NCI-H774 (cell line): ENCODE results near the gene TARM1.
"Not testable (repeated sequence)": the region's sequence is repeated elsewhere in the genome, so short reads cannot be mapped to it uniquely, and the experiment has no call there.

Experiments
- DNase-seq: peaks from one replicate; lab custom pipeline; 2025; lab: John Stamatoyannopoulos, UW

The TARM1 gene

DNA sequence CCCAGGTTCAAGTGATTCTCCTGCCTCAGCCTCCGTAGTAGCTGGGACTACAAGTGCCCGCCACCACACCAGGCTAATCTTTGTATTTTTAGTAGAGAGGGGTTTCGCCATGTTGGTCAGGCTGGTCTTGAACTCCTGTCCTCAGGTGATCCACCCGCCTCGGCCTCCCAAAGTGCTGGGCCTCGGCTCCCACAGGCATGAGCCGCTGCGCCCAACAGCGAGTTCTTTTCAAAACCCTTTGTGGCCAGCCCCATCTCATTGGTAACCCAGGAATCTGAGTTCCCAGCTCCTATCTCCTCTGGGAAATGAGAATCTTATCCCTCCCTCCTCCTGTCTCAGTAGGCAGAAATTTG is 18.7 kb upstream of the TARM1 start:
- not testable (repeated sequence) for DNase-seq

DNA sequence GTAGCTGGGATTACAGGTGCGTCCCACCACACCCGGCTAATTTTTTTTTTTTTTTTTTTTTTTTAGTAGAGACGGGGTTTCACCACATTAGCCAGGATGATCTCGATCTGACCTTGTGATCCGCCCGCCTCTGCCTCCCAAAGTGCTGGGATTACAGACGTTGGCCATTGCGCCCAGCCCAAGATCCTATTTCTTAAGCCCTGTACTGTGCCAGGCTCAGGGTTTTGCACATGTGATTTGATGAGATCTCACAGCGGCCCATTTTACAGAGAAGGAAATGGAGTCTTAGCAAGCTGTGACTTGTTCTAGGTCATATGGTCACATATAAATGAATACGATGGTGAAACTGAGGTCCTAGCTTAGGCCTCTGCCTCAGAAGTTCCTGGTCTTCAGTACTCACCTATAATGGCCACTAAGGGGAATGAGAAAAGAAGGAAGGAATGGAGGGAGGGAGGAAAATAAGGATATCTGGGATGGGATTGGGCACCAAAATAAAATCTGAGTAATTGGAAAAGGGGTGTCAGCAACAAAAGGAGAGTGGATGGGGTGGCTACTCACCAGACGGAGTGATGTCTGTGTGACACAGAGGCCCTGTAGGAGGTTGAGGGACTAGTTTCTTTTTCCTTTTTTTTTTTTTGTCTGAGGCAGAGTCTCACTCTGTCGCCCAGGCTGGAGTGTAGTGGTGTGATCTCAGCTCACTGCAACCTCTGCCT is 18.2 kb upstream of the TARM1 start:
- no peak for DNase-seq

DNA sequence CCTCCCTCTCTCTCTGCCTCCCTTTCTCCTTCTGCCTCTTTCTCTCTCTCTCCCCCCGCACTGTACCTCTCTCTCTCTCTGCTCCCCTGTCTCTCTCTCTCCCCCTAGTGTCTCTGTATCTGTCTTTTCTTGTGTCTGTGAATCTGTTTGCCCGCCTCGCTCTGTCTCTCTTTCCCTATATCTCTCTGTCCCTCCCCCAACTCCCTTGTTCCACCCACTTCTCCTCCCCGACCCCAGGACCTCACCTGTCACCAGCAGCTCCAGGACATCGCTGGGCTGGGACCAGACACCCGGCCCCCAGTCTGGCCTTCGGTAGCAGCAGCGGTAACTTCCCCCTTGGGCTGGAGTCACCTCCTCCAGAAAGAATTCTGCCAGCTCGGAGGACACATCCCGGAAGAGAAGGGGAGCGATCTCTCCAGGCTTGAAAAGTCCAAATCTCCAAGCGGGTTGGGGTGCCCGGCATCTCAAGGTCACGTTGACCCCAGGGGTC is 15.5 kb upstream of the TARM1 start:
- no peak for DNase-seq

DNA sequence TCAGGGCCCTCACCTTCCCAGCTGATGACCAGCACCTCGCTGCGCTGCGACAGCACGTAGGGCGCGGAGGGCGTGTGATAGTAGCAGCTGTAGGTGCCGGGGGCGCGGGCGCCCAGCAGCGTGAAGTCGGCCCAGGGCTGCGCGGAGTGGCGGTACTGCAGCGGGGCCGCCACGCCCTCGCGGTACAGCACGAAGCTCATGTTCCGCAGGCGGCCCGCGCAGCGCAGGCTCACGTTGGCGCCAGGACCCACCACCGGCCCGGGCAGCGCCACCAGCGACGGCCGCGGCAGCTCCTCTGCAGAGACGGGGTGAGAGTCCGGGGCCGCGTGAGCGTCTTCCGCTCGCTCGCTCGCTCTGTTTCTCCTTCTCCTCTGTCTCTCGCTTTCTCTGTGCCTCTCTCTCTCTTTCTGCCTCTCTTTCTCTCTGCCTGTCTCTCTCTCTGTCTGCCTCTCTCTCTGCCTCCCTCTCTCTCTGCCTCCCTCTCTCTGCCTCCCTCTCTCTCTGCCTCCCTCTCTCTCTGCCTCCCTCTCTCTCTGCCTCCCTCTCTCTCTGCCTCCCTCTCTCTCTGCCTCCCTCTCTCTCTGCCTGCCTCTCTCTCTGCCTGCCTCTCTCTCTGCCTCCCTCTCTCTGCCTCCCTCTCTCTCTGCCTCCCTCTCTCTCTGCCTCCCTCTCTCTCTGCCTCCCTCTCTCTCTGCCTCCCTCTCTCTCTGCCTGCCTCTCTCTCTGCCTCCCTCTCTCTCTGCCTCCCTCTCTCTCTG is 14.9 kb upstream of the TARM1 start:
- not testable (repeated sequence) for DNase-seq

DNA sequence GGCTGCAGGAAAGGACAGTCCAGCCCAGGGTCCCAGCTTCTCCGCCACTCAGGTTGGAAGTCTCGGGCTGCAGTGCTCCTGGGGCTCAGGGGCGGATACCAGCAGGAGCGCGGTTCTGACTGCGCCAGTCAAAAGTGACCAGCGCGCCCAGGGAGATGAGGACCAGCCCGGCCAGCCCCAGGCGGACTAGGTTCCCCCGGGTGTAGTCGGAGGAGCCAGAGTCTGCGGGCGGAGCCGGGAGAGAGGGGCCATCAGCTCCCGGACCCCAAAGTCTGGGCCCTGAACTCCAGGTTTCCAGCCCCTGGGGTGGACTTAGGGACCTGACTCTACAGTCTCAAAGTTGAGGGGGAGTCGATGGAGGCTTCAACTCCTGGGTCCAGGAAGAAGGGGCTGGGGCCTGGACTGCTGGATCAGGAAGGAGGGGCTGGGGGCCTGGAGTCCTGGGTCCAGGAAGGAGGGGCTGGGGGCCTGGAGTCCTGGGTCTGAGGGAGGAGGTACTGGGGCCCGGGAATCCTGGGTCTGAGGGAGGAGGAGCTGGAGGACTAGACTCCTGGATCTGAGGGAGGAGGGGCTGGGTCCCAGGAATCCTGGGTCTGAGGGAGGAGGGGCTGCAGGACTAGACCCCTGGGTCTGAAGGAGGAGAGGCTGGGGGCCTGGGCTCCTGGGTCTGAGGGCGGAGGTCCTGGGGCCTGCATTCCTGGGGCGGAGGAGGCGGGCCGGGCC is 14.1 kb upstream of the TARM1 start:
- no peak for DNase-seq

DNA sequence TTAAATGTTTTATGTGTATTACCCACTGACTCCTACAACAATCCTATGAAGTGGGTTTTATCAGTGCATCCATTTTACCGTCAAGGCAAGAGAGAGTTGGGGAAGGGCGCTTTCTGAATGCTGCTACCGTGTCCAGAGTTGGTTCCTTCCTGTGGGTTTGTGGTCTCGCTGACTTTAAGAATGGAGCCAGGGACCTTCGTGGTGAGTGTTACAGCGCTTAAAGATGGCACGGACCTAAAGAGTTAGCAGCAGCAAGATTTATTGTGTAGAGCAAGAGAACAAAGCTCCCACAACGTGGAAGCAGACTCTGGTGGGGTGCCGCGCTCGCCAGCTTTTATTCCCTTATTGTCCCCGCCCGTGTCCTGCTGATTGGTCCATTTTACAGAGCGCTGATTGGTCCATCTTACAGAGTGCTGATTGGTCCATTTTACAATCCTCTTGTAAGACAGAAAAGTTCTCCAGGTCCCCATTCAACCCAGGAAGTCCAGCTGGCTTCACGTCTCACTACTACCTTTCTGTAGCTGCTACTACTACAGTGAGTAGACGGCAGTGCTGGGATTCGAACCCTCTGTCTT is 13.3 kb upstream of the TARM1 start:
- DNase-seq: no peak

DNA sequence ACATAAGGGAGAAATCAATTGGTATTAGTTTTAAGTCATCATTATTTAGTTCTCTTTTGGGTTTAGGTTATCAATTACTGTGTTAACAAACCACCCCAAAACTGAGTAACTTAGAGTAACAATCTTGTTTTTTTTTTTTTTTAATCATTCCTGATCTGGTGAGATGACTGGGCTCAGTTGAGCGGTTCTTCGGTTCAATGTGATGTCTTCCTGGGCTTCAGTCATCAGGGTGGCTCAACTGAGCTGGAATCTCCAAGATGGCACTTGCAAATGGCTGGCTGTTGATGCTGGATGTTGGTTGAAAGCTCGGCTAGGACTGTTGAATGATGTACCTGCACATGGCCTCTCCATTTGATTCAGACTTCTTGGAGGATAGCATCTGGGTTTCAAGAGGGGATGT is 3.2 kb upstream of the TARM1 start:
- no peak for DNase-seq

DNA sequence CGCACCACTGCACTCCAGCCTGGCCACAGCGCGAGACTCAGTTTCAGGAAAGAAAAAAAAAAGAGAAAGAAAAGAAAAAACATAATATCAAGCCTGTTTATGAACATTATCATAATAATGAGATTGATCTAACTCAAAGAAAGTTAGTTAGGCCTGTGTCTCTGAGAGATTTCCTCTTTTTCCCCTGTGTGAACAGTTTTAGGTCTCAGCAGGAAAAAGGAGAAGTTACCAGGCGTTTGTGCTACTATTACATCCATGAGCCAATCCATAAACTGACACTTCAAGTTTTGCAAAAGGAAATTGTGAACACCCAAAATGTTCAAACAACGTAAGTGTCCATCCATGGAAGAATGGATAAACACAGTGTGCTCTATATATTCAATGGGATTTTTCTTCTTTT is 3.8 kb downstream of the TARM1 start:
- no peak for DNase-seq

DNA sequence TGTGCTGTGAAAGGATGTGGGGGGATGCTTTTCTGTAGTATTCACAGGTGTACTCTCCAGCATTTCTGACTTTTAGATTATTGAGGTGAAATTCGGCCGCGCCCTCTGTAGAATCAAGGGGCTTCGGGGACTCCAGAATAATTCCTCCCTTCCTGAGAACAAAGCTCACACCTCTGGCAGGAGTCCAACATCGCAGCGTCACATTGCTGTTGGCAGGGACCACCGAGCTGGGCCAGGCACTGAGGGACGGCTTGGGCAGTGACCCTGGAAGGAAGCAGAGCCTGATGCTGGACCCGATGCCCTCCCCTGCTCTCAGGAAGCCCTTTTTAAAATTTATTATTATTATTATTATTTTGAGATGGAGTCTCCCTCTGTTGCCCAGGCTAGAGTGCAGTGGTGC is 6.3 kb downstream of the TARM1 start:
- no peak for DNase-seq

DNA sequence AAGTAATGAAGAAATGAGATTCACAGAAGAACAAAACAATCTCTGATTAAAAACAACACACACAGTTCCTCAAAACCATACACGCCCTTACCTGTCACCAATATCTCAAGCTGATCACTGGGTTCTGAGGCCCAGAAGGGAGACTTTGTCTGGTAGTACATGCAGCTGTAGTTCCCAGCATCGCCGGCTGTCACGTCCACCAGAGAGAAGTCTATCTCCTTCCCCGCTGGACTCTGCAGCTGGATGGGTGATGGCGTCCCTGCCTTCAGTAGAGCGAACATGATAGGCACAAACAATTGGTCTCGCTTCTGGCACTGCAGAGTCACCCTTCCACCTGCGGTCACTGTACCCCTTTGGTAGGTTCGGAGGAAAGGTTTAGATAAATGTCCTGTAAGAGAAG is 7.3 kb downstream of the TARM1 start:
- DNase-seq: no peak

DNA sequence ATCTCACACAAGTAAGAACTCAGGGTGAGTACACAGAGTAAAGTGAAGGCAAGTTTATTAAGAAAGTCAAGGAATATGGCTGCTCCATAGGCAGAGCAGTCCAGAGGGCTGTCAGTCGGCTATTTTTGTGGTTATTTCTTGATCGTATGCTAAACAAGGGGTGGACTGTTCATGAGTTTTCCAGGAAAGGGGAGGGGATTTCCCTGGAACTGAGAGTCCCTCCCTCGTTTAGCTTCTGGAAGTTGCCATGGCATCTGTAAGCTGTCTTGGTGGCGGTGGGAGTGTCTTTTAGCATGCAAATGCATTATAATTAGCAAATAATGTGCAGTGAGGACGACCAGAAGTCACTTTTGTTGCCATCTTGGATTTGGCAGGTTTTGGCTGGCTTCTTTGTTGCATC is 11.7 kb downstream of the TARM1 start:
- no peak for DNase-seq

DNA sequence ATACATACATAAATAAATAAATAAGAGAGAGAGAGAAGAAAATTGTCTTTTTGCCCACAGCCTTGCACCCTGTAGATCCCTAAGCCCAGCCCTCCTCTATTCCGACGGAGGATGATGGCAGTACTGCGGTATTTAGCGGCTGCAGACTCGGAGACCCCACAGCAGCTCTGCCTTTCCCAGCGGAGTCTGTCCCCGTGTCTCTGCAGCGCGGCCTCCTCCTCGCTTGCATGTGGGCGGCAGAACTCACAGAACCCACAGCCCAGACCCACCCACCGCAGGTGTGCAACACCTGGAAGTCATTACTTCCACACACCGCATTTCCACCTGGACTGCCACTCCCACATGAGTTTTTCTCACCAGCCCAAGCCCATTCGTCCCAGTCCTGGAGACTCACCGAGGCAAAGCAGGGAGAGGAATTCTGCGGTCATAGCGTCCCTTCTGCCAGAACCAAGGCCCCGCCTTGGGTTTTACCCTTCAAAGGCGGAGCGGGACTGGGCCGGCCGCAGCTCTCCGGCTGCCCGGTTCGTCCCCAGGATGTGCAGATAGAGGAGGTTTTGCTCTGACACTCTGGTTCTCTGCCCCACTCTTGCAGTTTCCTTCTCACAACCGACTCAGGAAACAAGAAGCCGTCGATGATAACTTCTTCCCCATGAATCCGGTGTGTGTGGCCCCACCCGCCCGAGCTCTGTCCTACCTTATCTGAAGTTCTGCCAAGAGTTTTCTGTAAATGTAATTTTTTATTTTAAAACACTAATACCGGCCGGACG is 17.6 kb downstream of the TARM1 start, which contains the start of gene VSTM1:
Gene VSTM1 (minus strand): TSS at position 548 of the 767 bp plus-strand sequence. CDS start 120 bp downstream, at position 428.
- DNase-seq: no peak

DNA sequence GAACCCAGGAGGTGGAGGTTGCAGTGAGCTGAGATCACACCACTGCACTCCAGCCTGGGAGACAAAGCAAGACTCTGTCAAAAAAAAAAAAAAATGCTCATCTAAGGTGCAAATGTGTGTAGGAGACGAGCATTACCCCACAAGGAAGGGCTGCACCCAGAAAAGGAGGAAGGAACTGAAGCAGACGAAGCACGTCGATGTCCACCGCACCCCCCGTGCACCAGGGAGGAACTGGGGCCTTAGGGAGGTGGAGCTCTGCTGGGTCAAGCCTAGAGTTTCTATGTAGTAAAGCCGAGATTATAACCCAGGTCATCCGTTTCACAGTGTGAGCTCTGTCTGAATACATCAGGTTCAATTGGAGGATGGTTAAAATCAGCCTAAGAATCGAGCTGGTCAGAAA is 18.5 kb downstream of the TARM1 start:
- no peak for DNase-seq

DNA sequence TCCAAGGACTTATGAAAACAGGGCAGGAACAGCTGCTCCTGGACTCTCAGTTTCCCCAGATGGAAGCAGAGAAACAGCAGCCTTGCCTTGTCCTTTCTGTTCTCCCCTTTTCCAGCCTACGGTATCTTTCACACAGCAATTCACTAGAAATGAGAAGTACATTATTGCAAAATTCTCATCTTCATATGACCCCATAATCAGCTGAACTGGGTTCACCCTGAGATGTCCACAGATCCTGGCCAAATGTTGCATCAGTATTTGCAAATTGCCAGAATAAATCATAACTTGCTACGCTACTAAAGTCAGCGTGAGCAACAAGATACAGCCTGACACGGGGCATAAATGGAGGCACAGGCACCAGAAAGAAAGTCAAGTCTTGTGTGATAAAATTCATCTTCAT is 33.5 kb downstream of the TARM1 start:
- no peak for DNase-seq

DNA sequence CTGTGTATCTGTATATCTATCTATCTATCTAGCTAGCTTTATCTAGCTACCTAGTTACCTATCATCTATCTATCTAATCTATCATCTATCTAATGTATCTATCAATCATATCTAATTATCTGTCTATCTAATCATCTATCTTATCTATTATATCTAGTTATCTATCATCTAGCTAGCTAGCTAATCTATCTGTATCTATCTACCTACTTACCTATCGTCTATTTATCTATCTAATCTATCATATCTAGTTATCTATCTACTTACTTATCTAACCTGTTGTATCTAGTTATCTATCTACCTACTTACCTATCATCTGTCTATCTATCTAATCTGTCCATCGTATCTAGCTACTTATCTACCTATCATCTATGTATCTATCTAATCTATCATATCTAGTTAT is 35.4 kb downstream of the TARM1 start:
- DNase-seq: no peak

DNA sequence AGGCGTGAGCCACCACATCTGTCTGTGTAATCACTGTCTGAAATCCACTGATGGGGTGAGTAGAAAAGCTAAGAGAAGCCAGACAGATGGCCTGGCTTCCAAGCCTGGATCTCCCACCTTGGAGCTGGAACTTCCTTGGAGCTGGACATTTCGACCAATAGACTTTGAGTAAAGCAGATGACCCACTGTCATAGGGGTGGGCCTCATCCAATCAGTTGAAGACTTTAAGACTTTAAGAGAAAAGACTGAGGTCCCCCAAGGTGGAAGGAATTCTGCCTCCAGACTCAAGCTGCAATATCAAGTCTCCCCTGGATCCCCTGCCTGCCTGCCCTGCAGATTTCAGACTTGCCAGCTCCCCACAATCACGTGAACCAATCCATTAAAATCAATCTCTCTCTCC is 38.2 kb downstream of the TARM1 start:
- DNase-seq: no peak

DNA sequence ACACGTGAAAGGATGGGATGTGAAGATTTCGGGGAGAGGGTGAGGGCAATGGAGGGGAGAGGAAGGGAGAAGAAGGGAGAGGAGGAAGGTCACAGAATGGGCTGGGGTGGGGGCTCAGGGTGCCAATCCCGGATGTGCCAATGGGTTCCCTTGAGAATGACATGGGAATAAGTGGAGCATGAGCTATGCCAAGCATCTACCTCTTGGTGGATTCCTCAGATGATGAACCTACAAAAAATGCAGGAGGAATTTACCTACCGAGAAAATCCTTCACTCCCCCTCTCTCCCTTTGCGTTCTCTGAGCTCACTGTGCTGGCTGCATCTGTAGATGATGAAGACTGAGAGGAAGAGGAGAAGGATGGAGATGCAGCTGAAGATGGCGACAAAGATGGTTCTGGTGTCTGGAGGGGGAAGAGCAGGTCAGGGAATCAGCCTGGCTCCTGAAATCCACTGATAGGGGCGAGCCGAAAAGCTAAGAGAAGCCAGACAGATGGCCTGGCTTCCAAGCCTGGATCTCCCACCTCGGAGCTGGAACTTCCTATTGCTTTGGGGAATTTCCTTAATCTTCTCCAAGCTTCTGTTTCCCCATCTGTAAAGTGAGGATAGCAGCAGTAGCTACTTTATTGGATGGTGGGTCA is 39.1 kb downstream of the TARM1 start:
- no peak for DNase-seq

DNA sequence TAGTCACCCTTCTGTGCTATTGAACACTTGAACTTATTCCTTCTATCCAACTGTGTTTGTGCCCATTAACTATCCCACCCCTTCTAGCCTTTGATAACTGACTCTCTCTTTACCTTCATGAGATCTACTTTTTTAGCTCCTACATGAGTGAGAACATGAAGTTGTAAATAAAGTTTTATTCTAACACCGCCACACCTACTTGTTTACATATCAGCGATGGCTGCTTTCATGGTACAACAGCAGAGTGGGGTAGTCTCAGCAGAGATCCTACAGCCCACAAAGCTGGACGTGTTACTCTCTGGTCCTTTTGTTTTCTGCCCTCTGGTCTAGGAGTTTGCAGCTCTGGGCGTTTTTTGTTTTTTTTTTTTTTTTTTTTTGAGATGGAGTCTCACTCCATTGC is 41.2 kb downstream of the TARM1 start:
- no peak for DNase-seq

DNA sequence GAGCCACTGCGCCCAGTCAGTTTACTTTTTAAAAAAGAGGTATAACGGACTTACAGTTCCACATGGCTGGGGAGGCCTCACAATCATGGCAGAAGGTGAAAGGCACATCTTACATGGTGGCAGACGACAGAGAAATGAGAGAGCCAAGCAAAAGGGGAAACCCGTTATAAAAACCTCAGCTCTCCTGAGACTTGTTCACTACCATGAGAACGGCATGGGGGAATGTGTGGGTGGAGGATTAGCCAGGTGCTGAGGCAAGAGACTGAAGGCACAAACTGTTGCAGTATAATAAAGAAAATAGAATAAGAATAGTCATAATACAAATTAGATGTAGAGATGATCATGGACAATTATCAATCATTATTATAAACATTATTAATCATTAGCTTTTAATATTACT is 44.6 kb downstream of the TARM1 start:
- not testable (repeated sequence) for DNase-seq

DNA sequence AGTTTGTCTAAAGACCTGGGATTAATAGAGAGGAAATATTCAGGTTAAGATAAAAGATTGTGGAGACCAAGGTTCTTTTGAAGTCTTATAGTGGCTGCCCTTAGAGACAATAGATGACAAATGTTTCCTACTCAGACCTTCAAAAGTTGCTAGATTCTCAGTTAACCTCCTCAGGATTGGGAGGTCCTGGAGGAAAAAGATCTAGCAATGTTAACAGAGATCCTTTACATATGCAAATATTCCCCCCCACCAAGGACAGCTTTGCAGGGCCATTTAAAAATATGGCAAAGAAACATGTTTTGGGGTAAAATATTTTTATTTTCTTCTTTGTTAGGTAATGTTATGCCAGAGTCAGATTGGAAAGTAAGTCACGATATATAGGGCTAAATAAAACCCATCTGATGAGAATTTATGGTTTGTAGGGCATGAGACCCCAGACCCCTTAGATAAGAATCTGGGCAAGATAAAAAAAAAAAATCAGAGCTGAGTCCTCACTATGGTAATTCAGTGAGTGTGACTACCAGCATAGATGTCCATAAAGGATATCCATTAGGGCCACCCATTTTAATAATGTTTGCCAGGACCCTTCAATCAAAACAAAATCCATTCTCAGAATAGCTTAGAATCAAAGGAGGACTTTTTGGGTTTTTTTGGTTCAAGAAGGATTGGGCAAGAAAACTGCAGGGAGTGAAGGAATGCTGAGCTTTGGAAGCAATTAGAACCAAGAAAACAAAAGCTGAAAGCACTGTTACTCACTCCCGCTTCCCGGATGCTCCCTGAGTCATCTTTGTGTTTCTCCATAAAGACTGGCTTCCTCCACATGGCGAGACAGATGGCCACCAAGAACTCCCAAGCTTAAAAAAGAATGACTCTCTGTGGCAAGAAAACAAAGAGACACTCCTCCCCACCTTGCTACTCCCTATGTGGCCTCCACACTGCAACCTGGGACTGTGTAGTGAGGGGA is 45.7 kb downstream of the TARM1 start:
- no peak for DNase-seq
